Ovary (tissue), 10 donors: ENCODE measurements around the gene TUBA4B. TPM values are rescaled to one million over a fixed set of nuclear protein-coding genes. Genes with fewer than 3 reads are reported as not detected.
A peak's percentile ranks its signal among the peaks of the same experiment; 100 is the strongest.

ENCODE experiments used
- DNase-seq, 5 donors: peaks; one replicate each; pipeline ENCODE4 v3.0.0-alpha.2; 2019 to 2020
- H3K27ac ChIP-seq, 2 donors: fragments of 200-600 bp; one replicate each; pipeline versions ENCODE4 v1.5.1 to v1.8.0; 2019 to 2022
- H3K27me3 ChIP-seq: fragments of 200-600 bp; one replicate; pipeline ENCODE4 v1.8.0; 2022
- H3K36me3 ChIP-seq: fragments of 200-600 bp; sonication (generic); one replicate; pipeline ENCODE4 v1.5.1; 2019
- H3K4me1 ChIP-seq: one replicate; pipeline ENCODE4 v1.8.1; 2013; ENCODE audit warnings: mild to moderate bottlenecking, moderate library complexity; ENCODE audit not compliant: insufficient read depth
- H3K4me3 ChIP-seq: fragments of 200-600 bp; sonication (generic); one replicate; pipeline ENCODE4 v1.5.1; 2017
- H3K9me3 ChIP-seq, 2 donors: fragments of 200-600 bp in 1 of 2; sonication (generic) in 1 of 2; one replicate each; pipeline versions ENCODE4 v1.5.1 to v1.8.1; 2013 to 2019; ENCODE audit warnings: mild to moderate bottlenecking in 1 of 2, moderate library complexity in 1 of 2
- CTCF ChIP-seq, 3 donors: fragments of 450-650 bp in 2 of 3; fragments of 200-600 bp in 1 of 3; IDR thresholded peaks; one replicate each; pipeline versions ENCODE4 v1.5.1 to v1.8.0; 2016 to 2022; ENCODE audit warnings: antibody characterized with exemption in 3 of 3, mild to moderate bottlenecking in 1 of 3
- EP300 ChIP-seq: sonication (generic); formaldehyde crosslinking; IDR thresholded peaks from one replicate; pipeline ENCODE4 v1.6.1; 2017; ENCODE audit warnings: antibody characterized with exemption
- POLR2A ChIP-seq: fragments of 450-650 bp; IDR thresholded peaks from one replicate; pipeline ENCODE4 v1.6.1; 2017; ENCODE audit warnings: antibody characterized with exemption, mild to moderate bottlenecking, moderate library complexity
- WGBS, 3 donors: extraction: QIAGEN DNeasy Blood & Tissue Kit in 1 of 3; methylation state at CpG; one replicate each; pipeline versions ENCODE4 v1.1.5 to v1.1.7; 2013 to 2017; 5-methylcytosine and 5-hydroxymethylcytosine counted together
- intact Hi-C, 4 donors: fragments of 100-400 bp; cut with DNase I; formaldehyde crosslinking; loops; one replicate each; pipeline versions ENCODE4 v1.11.0 to v1.15.1; 2022 to 2023
- long read RNA-seq, 3 donors: library from polyadenylated mRNA in 2 of 3; unstranded in 2 of 3; transcript quantifications; one replicate each; pipeline ENCODE4 v2.0.0 and lab custom pipeline, GENCODE V29; 2021 to 2026
- polyA plus RNA-seq, 2 donors: library from polyadenylated mRNA; stranded (reverse); fragments of 200-250 nt in 1 of 2; fragments of 350-450 nt in 1 of 2; fragmentation: Illumina TruSeq in 1 of 2; extraction: RNeasy Lipid Tissue Mini Kit (QIAGEN cat#74804) in 1 of 2; gene quantifications; one replicate each; pipeline ENCODE4 v1.2.3, GENCODE V29; 2013 to 2014
- total RNA-seq, 7 donors: library from RNA; depleted of rRNA in 2 of 7; stranded (reverse); fragments of >200 nt in 2 of 7; fragmentation: NEBNext Ultra II Directional in 3 of 7; extraction: Animal tissue kit (Norgen Biotek cat#: 25700) in 3 of 7; gene quantifications; one replicate each; pipeline versions ENCODE4 v1.1.0 to v1.2.4, GENCODE V29; 2016 to 2023
- donor health status: DM: no; HTN: no; CAD: no; lungs with moderate emphysema.
- donor health status: DM: no; HTN: no; CAD: no.
- donor health status: Bipolar disorder and iron deficiency.
- donor health status: DM: yes; HTN: yes; CAD: no.
- donor health status: DM: no; HTN: no; CAD: no.
- donor health status: DM: yes; HTN: yes; CAD: no.

Gene TUBA4B
- total RNA-seq (10 to 100 TPM in 1 of 7 donors, 1 to 10 TPM in 1, under 1 TPM in 3, not detected in 2; 0.27 to 13.2 (median 0.83) TPM), polyA plus RNA-seq (under 1 TPM; 0.18 to 0.34 TPM)
- long read RNA-seq, donor 1 = 0 reads
- long read RNA-seq, donor 2, partial matches to known transcripts = 5 of 5 reads
- long read RNA-seq, donor 2, other reads (novel, unspliced or antisense) = 0 of 5 reads
- long read RNA-seq, donor 3, partial matches to known transcripts = 0 of 1 reads
- long read RNA-seq, donor 3, other reads (novel, unspliced or antisense) = 1 of 1 reads

- peaks cover 23% of the 10 kb centered on the region for H3K4me1 ChIP-seq
- no peaks in the 10 kb centered on the region for H3K36me3 ChIP-seq
- peak within 1 kb of the TSS; percentile 24 to 46 for H3K27ac ChIP-seq
- intact Hi-C loops = no loop called here
- TF ChIP-seq POLR2A (no peak), EP300 (no peak), CTCF (IDR thresholded peaks at IDR 0.05) (no peak)
- 1 to 2% (median 2%) methylated on average over 49 of the region's 49 CpGs for WGBS, 3 donors
- DNase-seq = peak; percentile 43 to 60 (median 56)
- no peaks in the 10 kb centered on the region for H3K27me3 ChIP-seq
- no peaks in the 10 kb centered on the region for H3K9me3 ChIP-seq
- H3K4me3 ChIP-seq = peak within 1 kb of the TSS; percentile 57
These were observed at the start of gene TUBA4B for GRCh38 chr2:219252900-219253752. TUBA4B (plus strand) TSS chr2:219253243; CDS start chr2:219253408, 165 bp downstream.

GRCh38 chr2:219204425-219205164, 48.4 kb upstream of the TUBA4B start:
- TF ChIP-seq EP300 (no peak), POLR2A (no peak), CTCF (IDR thresholded peaks at IDR 0.05) (no peak)
- no peaks in the 10 kb centered on the region for H3K36me3 ChIP-seq
- no peak overlapping the region for H3K27ac ChIP-seq
- intact Hi-C loops = no loop called here
- no peaks in the 10 kb centered on the region for H3K27me3 ChIP-seq
- 61 to 69% (median 64%) methylated on average over 7 of the region's 7 CpGs for WGBS, 3 donors
- no peak for DNase-seq
- no peaks in the 10 kb centered on the region for H3K9me3 ChIP-seq
- H3K4me3 ChIP-seq = no peak overlapping the region
- H3K4me1 ChIP-seq = peaks cover 4% of the 10 kb centered on the region

- H3K27me3 ChIP-seq = no peaks in the 10 kb centered on the region
- TF ChIP-seq CTCF (IDR thresholded peaks at IDR 0.05) (no peak), POLR2A (no peak), EP300 (no peak)
- no peak for DNase-seq
These were observed 47.9 kb upstream of the TUBA4B start for GRCh38 chr2:219205165-219205538.

GRCh38 chr2:219205981-219206327, 47.1 kb upstream of the TUBA4B start:
- no peaks in the 10 kb centered on the region for H3K36me3 ChIP-seq
- peaks cover 4% of the 10 kb centered on the region for H3K4me1 ChIP-seq
- peak overlapping the region; percentile 89 to 99 for H3K27ac ChIP-seq
- no peak for DNase-seq
- intact Hi-C loops = no loop called here
- peak overlapping the region; percentile 75 for H3K4me3 ChIP-seq
- H3K27me3 ChIP-seq = no peaks in the 10 kb centered on the region
- 11 to 22% (median 18%) methylated on average over 7 of the region's 7 CpGs for WGBS, 3 donors
- H3K9me3 ChIP-seq = no peaks in the 10 kb centered on the region
- TF ChIP-seq POLR2A (no peak), EP300 (no peak), CTCF (IDR thresholded peaks at IDR 0.05) (no peak)

More at GRCh38 chr2:219205165-219205538, 47.9 kb upstream of the TUBA4B start:
- H3K27ac ChIP-seq = no peak overlapping the region
- peaks cover 4% of the 10 kb centered on the region for H3K4me1 ChIP-seq
- no peak overlapping the region for H3K4me3 ChIP-seq
- 64 to 73% (median 64%) methylated on average over 5 of the region's 5 CpGs for WGBS, 3 donors
- H3K36me3 ChIP-seq = no peaks in the 10 kb centered on the region
- no peaks in the 10 kb centered on the region for H3K9me3 ChIP-seq
- intact Hi-C loops = no loop called here
